ENCODE results near the gene PTRHD1.

- TF ChIP-seq CTCF (conservative IDR thresholded peaks at IDR 0.05 in 1 of 2, IDR thresholded peaks at IDR 0.05 in 1 of 2; ENCODE audit: low read depth in 1 of 2, low read length in 2 of 2), result peak; percentile 97
- TF ChIP-seq EZH2 (IDR thresholded peaks at IDR 0.05; ENCODE audit: low read length, missing control alignments), result no peak
Observed at GRCh38 chr2:24827321-24828237, 34.4 kb upstream of the PTRHD1 start.
